Activated CD4-positive, alpha-beta T cell treated with anti-CD3 and anti-CD28 coated beads, Interleukin-2, Interleukin-4, amounts not matched to agents 100 ng/mL and 50 ng/mL, durations not matched to agents 16 hours and 8 hours (primary cell): ENCODE results near the gene ABCA3.

ENCODE experiments used
- DNase-seq: peaks from one replicate; pipeline ENCODE4 v3.0.0-alpha.2; 2020; ENCODE audit warnings: low spot score

Gene ABCA3

DNA sequence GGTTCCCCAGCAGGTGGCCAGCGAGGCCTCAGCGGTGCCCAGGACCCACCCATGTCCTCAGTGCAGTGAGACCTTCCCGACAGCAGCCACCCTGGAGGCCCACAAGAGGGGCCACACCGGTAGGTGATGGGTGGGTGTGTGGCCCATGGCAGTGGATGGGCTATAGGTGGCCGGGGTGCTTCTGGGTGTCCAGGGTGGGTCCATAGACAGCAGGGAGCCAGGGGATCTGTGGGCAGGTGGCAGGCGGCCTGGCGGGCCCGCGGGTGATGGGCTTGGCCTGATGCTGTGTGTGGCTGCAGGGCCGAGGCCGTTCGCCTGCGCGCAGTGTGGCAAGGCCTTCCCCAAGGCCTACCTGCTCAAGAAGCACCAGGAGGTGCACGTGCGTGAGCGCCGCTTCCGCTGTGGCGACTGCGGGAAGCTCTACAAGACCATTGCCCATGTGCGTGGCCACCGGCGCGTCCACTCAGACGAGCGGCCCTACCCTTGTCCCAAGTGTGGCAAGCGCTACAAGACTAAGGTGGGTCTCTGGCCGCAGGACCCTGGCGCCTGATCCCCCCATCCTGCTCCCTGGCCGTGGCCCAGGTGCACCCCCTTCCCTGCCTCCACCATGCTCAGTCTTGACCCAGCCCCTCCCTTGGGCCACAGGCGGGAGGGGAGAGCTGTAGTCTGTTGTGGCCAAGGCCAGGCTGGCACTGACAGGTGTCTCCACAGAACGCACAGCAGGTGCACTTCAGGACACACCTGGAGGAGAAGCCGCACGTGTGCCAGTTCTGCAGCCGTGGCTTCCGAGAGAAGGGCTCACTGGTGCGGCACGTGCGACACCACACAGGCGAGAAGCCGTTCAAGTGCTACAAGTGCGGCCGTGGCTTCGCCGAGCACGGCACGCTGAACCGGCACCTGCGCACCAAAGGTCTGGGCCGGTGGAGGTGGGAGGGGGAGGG is 106.4 kb downstream of the ABCA3 start:
- no peak for DNase-seq

DNA sequence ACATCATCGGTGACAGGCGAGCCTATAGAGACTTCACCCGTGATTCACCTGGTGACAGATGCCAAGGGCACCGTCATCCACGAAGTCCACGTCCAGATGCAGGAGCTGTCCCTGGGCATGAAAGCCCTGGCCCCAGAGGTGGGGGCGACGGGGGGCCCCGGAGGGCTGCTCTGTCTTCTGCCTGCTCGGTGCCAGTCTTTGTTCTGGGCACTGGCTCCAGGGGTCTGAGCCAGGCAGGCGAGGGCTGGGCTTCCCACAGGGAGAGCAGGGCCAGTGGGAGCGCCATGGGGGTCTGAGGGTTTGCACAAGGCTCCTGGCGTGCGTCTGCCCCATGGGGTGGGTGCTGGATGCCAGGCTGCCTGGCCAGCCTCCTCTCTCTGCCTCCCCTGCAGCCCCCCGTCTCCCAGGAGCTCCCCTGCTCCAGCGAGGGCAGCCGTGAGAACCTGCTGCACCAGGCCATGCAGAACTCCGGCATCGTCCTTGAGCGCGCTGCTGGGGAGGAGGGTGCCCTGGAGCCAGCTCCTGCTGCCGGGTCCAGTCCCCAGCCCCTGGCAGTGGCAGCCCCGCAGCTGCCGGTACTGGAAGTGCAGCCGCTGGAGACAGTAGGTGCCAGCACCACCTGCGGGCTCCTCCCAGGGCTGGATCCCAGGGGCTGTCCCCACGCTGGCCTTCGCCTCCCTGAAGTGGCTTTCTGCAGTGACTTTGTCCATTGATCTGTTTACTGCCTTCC is 107.3 kb downstream of the ABCA3 start:
- DNase-seq, result no peak

DNA sequence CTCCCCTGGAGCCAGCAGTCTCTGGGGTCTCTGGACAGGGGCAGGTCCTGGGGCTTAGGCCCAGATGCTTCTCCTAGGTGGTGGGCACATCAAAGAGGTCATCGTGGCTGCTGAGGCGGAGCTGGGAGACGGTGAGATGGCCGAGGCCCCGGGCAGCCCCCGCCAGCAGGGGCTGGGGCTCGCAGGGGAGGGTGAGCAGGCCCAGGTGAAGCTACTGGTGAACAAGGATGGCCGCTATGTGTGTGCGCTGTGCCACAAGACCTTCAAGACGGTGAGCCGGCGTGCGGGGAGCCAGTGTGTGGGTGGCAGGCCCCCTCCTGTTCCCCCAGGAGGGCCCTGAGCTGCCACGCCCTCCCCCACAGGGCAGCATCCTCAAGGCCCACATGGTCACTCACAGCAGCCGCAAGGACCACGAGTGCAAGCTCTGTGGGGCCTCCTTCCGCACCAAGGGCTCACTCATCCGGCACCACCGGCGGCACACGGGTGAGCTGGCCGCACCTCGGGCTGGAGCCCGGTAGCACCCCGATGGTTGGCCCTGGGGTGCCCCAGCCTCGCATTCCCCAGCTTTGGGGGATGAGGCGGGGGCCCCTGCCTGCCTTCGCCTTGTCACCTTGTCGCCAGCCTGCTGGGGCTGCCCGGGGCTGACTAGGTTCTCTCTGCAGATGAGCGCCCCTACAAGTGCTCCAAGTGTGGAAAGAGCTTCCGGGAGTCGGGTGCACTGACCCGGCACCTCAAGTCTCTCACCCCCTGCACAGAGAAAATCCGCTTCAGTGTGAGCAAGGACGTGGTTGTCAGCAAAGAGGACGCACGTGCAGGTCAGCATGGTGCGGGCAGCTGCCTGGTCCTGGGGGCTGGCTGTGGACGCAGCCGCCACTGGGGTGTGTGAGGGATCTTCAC is 108.2 kb downstream of the ABCA3 start:
- no peak for DNase-seq

- DNase-seq, result no peak
These were observed 109.3 kb downstream of the ABCA3 start for GRCh38 chr16:2231016-2231931.

DNA sequence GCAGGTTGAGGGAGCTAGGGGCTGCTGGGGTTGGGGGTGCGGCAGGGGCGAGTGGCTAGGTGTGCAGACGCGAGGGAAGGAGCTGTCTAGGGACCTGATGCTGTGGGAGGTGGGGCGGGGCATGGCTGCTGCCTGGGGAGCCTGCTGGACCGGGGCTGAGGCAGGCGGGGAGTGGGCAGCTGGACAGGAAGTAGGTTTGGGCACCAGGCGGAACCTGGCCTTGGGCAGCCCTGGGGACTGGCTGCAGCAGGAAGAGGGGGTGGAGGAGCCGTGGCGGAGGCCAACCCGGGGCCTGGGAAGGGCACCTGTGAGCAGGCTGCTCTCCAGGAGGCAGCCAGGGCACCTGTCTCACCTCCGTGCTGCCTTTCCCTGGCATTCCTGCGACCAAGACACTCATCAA is 110.2 kb downstream of the ABCA3 start:
- DNase-seq, result no peak

- DNase-seq, result no peak
These were observed 110.8 kb downstream of the ABCA3 start for GRCh38 chr16:2229632-2230250.

- no peak for DNase-seq
These were observed 111.4 kb downstream of the ABCA3 start for GRCh38 chr16:2229091-2229490.

- no peak for DNase-seq
These were observed 112.2 kb downstream of the ABCA3 start for GRCh38 chr16:2228161-2228824.

- no peak for DNase-seq
These were observed 113.6 kb downstream of the ABCA3 start for GRCh38 chr16:2226918-2227317.

DNA sequence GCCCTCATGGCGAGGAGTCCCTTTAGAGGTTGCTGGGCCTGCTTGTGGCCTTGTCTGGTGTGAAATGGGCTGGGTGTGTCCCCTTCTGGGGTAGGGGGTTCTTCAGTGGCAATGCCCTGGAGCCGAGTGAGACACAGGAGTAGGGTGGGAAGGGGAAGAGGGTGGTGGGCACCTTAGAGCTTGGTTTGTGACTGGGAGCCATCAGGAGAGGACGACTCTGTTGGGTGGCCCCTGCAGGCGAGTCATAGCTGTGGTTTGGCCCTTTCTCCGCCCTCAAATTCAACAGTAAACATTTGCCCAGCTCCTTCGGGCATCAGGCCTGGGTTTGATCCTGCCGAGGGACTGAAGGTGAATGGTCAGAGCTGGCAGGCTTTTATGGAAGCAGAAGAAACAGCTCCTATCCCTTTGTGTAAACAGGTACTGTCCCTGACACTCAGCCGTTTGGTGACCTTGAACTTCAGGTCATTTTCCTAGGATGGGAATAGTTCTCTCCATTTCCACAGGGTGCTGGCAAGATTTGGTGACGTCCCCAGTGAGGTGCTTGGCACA is 114.2 kb downstream of the ABCA3 start:
- DNase-seq, result no peak
